Fibroblast of skin of right quadriceps (primary cell): ENCODE data around the gene CECR2.
"Not testable (repeated sequence)": the region's sequence is repeated elsewhere in the genome, so short reads cannot be mapped to it uniquely, and the experiment has no call there.

Source experiments
- DNase-seq: peaks from one replicate; pipeline ENCODE4 v3.0.0-alpha.2; 2013

CECR2 gene

DNA sequence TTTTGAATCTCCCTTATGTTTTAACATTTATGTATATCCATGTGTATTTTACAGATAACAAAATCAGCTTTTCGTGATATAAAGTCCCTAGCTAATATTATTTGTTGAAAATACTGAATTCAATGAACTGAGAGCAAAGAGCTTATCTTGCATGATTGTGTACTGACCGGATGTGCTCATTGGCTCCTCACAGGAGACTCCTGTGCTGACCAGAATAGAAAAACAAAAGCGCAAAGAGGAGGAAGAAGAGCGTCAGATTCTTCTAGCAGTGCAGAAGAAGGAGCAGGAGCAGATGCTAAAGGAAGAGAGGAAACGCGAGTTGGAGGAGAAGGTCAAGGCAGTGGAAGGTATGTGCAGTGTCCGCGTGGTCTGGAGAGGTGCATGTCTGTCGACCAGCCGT is 154.7 kb downstream of the CECR2 start:
- DNase-seq, result no peak

DNA sequence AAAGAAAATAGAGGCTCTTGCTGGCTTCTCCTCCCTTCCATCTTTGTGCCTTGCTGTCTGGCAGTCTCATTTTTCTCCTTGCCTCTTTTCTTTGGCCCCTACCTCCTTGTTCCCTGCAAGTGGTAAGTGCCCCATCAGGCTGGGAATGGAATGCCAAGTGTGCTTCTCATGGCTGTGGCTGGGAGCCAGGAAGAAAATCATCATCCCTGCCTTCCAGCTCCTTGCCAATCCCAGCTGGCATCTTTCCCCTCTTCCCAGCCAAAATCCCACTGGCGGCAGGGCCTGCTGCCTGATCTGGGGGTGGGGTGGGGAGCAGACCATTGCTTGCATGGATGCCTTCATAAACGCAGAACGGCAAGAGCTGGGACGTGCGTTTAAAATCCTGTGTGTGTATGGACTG is 167.0 kb downstream of the CECR2 start:
- DNase-seq, result no peak

DNA sequence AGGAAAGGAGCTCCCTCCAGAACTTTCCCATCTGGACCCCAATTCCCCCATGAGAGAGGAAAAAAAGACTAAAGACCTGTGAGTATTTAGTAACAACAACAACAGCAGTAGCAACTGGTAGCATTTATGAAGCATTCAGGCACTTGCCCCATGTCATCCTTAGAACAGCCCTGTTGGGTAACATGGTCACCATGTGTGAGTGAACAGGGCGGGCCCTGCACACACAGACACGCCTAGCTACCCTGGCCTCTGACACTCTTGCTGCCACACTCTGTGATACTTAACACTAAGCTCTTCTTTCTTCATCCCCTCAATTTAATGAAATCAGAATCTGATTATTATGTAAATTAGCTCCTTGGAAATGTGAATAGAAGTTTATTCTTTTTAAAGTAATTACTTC is 167.9 kb downstream of the CECR2 start:
- DNase-seq, result no peak

DNA sequence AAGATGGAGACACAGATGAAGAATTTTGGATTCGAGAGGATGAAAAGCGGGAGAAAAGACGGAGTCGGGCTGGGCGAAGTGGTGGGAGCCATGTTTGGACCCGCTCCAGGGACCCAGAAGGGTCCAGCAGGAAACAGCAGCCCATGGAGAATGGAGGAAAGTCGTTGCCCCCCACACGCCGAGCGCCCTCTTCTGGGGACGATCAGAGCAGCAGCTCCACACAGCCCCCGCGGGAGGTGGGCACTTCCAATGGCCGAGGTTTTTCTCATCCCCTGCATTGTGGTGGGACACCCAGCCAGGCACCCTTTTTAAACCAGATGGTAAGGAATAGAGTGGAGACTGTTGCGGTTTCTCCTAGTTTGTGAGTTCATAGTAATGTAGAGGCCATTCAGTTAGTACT is 171.2 kb downstream of the CECR2 start:
- DNase-seq, result no peak

DNA sequence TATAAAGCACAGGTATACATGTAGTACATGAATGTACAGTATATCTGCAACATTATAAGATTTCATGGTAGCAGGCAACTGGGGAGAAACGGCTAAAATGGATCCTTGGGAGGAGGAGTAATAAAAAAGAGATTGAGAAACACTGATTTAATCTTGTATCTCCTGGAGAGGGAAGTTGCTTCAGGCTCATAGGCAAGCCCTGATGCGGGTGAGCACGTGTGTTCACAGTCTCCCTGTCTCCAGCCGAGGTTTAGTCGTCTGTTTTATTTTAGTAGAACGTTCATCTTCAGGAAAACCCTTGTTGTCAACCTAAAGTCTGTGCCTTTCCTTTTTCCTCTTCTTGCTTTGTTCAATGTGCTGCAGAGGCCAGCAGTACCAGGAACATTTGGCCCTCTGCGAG is 172.2 kb downstream of the CECR2 start:
- no peak for DNase-seq

DNA sequence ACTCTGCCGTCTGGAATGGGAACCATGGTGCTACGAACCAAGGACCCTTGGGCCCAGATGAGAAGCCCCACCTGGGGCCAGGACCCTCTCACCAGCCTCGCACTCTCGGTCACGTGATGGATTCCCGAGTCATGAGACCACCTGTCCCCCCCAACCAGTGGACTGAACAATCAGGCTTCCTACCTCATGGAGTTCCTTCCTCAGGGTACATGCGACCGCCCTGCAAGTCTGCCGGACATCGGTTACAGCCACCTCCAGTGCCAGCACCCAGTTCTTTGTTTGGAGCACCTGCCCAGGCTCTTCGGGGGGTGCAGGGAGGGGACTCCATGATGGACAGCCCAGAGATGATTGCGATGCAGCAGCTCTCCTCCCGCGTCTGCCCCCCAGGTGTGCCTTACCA is 173.2 kb downstream of the CECR2 start:
- DNase-seq, result no peak

DNA sequence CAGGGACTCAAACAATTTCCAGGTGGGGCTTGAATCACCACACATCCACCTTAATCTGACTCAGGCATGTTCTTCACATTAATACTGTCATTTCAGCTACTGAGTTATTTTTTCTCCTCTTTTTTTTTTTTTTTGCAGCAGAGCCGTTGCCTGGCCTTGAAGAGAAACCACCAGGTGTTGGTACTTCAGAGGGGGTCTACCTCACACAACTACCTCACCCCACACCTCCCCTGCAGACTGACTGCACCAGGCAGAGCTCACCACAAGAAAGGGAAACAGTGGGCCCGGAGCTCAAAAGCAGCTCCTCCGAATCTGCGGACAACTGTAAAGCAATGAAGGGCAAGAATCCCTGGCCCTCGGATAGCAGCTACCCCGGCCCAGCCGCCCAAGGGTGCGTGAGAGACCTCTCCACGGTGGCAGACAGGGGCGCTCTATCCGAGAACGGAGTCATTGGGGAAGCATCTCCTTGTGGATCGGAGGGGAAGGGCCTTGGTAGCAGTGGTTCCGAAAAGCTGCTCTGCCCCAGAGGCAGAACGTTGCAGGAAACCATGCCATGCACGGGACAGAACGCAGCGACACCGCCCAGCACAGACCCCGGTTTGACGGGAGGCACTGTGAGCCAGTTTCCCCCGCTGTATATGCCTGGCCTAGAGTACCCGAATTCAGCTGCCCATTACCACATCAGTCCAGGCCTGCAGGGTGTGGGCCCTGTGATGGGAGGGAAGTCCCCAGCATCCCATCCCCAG is 178.9 kb downstream of the CECR2 start:
- DNase-seq, result no peak

DNA sequence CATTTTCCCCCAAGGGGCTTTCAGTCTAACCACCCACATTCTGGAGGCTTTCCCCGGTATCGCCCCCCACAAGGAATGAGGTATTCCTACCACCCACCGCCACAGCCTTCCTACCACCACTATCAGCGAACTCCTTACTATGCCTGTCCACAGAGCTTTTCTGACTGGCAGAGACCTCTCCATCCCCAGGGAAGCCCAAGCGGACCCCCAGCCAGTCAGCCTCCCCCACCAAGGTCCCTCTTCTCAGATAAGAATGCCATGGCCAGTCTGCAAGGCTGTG is 179.4 kb downstream of the CECR2 start:
- no peak for DNase-seq

DNA sequence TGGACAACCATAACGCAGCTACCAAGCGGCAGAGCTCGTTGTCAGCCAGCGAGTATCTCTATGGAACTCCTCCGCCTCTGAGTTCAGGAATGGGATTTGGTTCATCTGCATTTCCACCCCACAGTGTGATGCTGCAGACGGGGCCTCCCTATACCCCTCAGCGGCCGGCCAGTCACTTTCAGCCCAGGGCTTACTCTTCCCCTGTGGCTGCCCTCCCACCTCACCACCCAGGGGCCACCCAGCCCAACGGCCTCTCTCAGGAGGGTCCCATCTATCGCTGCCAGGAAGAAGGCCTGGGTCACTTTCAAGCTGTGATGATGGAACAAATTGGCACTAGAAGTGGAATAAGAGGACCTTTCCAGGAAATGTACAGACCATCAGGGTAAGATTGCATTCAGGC is 179.9 kb downstream of the CECR2 start:
- no peak for DNase-seq

DNA sequence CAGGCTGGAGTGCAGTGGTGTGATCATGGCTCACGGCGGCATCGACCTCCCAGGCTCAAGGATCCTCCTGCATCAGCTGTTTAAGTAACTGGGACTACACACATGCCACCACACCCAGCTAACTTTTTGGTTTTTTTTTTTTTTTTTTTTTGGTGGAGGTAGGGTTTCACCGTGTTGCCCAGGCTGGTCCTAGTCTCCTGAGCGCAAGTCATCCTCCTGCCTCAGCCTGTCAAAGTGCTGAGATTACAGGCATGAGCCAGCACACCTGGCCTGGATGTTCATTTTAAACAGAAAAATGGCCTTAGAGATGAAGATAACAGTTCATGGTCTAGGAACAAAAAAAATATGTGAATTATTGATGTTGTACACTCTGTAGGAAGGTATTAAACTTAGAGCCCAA is 180.4 kb downstream of the CECR2 start:
- no peak for DNase-seq

DNA sequence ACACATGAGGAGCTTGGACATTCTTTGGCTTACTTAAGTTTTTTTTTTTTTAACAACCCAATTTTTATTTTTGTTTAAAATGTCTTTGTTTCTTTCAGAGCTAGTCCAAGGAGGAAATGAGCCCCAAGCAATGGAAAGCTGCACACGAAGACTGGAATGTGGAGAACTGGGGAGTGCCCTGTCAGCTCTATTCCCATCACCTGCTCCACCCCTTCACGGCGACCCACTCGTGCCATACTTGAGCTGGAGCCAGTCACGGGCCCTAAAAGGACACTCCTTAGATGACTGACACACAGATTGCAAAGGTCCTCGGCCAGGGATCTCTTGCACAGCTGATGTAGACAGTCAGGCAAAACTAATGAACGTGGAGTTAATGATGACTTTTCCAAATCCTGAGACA is 183.5 kb downstream of the CECR2 start:
- no peak for DNase-seq

DNA sequence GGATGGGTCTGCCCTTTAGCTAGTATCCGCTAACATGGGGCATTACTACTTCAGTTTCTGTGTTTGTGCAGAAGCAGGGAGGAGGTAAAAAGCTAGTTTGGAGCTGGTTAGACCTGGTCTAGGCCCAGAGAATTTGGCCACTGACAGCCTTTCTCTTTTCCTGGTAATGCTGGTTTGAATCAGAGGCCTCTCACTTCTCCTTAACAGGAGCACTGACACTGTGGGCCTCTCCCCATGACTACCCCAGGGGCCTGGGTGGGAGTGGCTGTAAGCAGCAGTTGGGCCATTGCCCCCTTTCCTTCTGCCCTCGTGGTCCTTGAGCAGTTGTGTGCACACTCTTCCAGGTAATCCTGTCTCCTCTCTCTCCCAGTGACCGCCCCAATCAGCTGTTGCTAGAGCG is 185.6 kb downstream of the CECR2 start:
- no peak for DNase-seq

DNA sequence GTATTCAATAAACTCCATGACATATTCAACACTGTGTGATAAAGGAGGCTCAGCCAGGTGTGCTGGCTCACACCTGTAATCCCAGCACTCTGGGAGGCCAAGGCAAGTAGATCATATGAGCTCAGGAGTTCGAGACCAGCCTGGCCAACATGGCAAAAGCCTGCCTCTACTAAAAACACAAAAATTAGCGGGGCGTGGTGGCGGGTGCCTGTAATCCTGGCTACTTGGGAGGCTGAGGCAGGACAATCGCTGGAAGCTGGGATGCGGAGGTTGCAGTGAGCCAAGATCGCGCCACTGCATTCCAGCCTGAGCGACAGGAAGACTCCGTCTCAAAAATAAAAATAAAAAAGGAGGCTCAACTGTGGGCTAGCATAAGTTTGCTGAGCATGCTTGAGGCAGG is 189.9 kb downstream of the CECR2 start:
- no peak for DNase-seq

DNA sequence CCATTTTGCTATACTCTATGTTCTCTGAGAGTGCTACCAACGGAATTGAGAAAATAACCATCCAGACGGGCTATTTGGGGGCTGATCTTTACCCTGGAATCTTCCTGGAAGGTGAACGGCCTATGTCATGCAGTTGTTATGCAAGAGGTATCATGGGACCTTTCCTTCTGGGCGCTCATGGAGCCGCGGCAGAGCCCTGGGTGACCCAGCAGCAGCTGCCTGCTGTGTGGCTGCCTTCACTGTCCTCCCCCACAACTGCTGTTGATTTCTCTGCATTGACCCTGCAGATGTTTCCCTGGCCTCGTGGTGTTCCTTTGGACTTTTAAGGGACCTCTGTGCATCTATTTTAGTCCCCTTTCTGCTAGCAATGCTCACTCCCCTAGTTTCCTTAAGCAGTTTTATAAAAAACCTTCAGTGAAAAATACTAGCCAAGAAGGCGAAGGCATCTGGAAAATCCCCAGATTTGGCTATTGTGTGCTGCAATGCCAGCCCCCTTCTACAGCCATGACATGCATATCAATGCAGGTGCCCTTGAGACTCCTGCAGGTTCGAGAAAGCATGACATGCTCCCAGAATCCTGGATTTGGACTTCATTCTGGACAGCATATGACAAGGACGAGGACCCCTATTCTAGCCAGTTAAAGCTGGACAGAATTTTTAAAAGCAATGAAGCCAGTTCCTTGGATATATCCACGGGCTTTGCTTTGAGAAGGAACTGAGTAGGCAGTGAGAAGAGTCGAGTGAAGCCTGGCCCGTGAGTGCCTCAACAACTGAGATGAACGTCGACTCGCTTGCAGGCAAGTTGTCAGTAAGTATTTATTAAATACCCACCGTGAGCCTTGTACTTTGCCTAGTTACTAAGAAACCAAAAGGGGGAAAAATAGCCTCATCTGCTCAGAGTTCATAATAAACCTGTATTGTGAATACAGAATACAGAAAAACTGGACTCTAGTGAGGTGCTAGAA is 193.9 kb downstream of the CECR2 start, which contains the start of gene SLC25A18:
Gene SLC25A18 (plus strand): TSS at position 593 of the 965 bp plus-strand sequence. CDS start 16,447 bp downstream, outside the sequence.
- DNase-seq, result no peak

DNA sequence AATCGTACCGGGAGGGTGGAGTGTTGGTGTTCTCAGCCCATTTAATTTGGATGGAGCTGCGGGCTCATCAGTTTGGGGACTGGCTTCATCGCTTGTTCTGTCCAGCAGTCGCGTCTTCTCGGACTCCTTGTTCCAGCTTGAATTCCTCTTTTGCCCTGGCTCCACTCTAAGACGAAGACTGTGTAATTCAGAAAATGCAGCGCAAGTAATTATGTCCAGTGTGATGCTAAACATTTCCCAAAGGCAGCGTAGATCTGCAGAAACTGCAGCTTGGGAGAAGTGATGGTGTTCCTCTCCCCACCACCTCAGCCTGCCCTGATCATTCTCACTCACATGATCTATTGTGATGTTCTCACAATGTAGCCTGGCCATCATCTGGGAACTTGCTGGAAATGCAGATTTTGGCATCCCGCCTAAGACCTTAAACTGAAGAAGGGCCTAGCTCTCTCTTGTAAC is 194.7 kb downstream of the CECR2 start:
- peak; percentile 10 for DNase-seq

DNA sequence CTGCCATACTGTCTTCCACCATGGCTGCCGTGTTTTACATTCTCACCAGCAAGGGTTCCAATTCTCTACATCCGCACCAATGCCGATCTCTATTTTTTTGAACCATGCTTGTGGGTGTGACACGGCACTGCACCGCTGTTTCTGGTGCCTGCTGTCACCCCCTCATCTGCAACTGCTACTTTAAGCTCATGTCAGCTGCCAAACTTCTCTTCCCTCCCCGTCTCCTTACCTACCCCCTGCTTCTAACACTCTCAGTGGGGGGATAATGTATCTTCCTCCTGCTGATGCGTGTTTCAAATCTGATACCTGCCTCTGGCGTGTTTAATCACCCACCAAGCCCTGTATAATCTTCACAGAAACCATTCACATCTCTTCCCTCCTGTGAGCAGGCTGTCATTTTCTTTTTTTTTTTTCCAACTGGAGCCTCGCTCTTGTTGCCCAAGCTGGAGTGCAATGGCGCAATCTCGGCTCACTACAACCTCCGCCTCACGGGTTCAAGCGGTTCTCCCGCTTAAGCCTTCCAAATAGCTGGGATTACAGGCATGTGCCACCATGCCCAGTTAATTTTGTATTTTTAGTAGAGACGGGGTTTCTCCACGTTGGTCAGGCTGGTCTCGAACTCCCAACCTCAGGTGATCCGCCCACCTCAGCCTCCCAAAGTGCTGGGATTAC is 196.9 kb downstream of the CECR2 start:
- DNase-seq, result not testable (repeated sequence)

DNA sequence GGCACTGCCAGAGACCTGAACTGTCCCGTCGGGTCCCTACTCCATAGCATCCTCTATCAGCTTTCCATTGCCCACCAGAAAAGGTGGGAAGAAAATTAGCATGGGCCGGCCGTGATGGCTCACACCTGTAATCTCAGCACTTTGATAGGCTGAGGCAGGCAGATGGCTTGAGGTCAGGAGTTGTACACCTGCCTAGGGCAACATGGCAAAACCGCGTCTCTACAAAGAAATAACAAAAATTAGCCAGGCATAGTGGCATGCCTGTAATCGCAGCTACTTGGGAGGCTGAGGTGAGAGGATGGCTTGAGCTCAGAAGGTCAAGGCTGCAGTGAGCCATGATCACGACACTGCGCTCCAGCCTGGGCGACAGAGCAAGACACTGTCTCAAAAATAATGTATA is 197.5 kb downstream of the CECR2 start:
- no peak for DNase-seq

DNA sequence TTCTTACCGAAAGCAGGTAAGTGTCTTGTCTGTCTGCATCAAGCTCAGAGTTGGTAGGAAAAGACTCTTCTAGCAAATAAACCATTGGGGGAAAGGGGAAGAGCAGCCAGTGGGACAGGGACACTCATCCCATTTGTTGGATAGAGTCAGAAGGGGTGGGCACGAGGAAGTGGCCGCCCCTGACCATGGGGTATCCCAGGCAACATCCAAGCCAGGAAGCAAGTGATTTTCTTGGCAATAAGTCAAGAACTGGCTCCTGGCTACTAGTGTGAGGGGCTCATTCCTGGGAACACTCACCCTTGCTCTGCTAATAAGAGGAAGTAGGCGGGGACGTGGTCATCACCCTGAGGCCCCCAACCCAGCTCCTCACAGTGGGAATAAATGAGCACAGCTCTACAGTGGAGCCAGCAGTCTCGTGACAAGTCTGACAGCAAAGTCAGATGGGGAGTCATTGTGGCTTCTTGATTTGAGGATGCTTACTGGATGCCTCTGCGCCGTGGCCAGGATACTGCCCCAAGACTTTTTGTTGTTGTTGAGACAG is 200.8 kb downstream of the CECR2 start:
- DNase-seq, result peak; percentile 18

DNA sequence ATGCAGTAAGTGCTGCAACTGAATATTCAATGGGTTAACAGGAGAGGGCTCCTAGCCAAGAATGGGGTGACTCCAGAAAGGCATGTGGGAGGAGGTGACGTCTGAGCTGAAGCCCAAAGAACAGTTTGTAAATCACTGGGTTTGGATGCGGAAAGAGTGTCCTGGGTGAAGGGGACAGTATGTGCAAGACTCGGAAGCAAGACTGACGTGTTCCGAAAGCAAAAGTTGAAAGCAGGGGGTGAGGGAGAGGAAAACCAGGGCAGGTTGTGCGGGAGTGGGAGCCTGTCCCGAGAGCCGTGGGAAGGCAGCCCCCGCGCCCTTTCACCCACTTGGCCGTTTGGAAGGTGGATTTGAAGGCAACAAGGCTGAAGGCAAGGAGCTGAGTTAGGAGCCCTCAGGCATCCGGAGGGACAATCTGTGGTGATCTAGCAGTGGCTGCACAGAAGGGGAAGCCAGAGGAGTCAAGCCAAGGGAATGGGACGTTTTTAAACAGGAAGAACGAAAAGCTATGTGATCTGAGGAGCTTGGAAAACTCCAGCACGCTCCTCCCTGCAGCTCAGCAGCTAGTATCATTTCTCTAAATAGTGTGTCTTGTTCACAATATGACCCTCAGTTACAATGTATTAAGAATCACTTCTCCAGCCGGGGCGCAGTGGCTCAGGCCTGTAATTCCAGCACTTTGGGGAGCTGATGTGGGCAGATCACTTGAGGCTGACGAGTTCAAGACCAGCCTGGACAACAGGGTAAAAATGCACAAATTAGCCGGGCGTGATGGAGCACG is 201.8 kb downstream of the CECR2 start:
- peak; percentile 69 for DNase-seq

DNA sequence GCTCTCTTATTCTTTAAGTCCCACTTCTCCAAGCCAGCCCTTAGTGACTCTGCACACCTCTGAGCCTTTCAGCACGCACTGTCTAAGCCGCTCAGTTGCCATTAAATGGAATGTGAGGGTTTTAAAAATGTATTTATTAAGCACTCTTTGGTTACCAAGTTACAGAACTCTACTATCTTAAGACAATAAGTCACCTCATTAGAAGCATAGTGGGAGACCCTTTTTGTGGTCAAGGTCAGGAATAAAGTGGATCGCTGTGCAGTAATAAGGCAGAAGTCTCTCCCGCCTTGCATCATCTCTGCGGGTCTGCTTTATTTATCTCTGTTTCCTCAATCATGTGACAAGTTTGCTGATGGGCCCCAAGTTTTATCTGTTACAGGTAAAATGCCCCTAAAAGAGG is 205.9 kb downstream of the CECR2 start:
- no peak for DNase-seq

DNA sequence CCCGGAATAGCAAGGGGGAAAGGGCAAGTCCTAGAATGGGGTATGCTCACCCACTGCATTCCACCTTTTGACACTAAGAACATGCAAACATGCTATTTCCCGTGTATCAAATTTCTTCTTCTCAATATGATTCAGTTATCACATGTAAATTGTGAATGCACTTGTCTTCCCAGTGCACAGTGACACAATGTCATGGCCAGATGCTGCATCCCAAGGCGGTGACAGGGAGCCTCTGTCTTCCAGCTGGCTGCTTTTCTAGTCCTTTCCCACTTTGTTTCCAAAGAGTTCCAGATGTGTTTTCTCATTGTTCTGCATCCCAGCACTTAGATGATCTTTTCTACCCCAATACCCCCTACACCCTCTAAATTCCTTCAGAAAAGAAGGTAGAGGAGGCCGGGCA is 206.4 kb downstream of the CECR2 start:
- DNase-seq, result no peak

DNA sequence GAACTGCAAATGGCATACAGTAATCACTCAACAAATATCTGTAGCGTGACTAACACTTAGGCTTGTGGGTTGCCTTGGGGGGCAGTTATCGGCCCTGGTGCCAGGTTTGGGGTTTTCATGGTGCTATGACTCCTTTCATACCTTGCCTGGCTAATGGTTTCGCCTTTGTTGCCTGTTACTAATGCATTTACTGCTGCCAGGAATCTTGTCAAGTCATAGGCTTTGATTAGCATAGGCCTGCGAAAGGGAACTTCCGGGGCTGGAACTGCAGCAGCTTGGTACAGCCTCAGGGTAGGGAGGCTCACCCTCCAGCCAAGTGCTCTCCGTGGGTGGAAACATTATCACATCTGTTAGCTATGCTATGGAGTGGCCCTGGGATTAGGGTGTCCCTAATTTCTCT is 207.2 kb downstream of the CECR2 start:
- DNase-seq, result peak; percentile 85
